NK-92 (cell line): ENCODE measurements around the gene PTTG1.
A peak's percentile ranks its signal among the peaks of the same experiment; 100 is the strongest.
"Not testable (repeated sequence)": the region's sequence is repeated elsewhere in the genome, so short reads cannot be mapped to it uniquely, and the experiment has no call there.

Experiments used
- DNase-seq: peaks from one replicate; lab custom pipeline; 2025; ENCODE audit not compliant: unreplicated experiment; lab: John Stamatoyannopoulos, UW

PTTG1 gene

DNA sequence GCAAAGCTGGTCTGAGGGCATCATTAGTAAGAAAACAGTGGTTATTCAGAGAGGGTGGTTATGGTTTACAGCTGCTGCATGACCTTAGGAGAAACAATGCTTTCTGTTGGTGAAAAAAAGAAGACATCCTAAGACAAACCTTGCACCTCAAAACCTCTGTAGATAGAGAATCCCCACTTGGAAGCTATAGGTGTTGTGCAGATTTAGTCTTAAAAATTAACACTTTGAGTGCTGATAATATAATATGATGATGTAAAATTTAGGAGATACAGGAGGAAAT lies 1.4 kb upstream of the PTTG1 start:
- DNase-seq = no peak

- no peak for DNase-seq
Observed at GRCh38 chr5:160423099-160423498, 1.4 kb downstream of the PTTG1 start.

GRCh38 chr5:160427607-160428006 lies 6.0 kb downstream of the PTTG1 start:
- DNase-seq = no peak

DNA sequence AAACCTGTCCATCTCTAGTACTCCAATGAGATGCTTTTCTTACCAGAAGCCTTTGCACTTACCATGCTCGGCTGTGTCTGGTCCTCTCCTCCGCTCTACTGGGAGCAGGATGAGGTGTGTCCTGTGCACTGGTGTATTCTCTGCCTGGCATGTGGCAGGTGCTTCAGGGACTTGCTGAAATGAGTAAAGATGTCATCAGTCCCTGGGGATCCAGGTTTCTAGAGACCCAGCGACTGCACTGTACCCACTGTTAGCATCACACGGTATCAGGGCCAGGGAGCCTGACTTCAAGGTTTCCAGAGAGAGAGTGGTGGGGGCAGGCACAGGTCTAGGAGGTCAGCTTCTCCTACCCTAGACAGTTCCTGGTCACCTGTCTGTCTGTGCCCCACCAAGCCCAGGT lies 10.5 kb downstream of the PTTG1 start:
- no peak for DNase-seq

DNA sequence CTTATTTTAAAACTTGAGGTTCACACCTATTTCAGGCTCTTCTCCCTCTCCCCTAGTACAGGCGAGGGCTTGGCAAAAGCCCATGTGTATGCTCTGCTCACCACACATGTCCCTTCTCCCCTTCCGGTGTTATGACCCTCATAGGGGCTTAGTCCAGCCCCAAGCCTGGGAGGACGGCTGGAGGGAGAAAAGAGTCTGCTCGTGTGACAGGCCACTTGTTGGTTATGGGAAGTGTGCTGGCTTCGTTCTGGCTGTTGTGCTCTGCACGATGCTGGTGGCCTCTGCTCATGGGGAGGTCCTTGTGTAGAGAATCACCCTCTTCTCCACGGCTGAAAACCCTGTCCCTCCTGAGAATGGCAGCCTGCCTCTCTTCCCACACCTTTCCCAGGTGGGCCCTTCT lies 11.1 kb downstream of the PTTG1 start:
- DNase-seq = no peak

GRCh38 chr5:160434022-160434531 lies 12.4 kb downstream of the PTTG1 start:
- DNase-seq = no peak

DNA sequence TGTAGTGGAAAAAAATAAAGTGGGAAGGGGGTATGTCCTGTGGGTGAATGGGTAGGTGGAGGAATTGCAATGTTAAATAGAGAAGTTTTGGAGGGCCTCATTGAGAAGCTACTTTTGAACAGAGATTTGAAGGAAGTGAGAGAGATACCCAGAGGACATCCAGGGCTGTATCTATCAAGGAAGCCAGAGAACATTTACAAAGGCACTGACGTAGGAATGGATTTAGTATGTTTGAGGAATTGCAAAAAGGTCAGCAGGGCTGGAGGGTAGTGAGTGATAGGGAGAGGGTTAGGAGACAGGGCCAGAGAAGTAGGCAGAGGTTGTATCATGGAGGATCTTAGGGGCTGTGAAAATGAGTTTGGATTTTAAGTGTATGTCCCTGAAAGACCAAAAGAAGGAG lies 13.9 kb downstream of the PTTG1 start:
- no peak for DNase-seq

DNA sequence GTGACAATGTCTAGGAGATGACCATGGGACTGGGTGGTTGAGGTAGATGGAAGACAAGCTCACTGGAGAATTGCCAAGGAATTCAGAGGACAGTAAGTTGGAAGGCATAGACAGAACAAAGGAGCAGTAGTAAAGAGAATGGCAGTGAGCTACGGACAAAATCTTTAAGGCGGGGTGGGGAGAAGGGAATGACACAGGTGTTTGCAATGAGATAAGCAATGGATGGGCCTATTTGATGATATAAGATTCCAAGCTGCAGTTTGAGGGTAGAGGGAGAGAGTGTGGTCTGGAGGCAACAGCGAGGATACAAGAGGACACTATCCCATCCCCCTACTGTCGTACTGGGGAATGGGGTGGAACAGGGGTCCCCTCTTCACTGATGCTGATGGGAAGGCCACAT lies 14.4 kb downstream of the PTTG1 start:
- no peak for DNase-seq

- DNase-seq = not testable (repeated sequence)
Observed at GRCh38 chr5:160436661-160437060, 15.0 kb downstream of the PTTG1 start.

DNA sequence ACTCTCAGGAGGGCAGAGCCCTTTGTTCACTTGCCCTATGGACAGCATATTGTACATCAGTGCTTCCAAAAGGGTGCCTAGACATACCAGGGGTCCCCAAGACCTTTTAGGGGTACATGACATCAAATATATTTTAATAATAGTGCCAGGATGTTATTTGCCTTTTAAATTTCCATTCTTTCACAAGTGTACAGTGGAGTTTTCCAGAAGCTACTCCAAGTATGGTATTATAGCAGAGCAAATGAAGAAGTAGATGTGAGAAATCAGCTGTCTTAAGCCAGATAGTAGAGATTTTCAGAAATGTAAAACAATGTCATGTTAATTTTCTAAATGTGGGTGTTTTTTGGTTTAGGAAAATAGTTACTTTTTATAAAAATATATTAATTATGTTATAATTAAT lies 15.6 kb downstream of the PTTG1 start:
- no peak for DNase-seq

DNA sequence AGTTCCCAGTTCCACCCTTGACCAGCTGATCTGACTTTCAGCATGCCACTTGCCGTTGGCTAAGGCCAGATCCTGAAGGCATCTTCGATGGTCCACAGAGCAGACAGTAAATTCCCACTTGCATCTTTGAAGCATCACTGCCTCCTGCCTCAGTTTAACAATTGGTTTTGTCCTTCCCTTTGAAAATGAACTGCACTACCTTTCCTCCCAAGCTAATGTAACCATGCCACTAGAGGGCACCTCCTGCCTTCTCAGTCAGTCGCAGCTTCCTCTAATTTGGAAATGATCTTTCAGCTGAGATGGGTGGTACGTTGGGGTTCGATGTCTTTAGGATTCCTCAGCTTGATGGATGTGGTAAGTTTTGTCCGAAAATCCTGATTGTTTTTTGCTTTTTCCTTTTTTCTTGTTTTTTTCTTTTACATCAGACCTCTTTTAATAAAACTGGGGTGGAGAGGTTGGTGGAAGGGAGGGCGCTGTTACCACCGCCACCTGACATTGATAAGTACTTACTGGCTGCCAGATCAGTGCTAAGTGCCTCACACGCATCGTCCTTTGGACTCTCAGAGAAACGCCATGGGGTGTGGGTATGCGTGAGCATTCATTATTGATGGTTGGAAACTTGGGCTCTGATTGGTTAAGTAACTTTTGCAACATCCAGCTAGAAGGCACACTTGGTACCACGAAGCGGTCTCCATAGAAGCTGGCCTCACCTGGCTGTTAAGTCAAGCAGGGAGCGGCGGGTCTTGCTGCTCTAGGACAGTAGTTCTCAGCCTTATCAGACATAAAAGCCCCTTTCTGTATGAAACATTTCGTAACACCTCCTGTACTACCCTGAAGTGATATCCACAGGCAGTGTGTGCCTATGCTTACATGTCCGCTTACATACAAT lies 16.9 kb downstream of the PTTG1 start:
- DNase-seq = no peak

DNA sequence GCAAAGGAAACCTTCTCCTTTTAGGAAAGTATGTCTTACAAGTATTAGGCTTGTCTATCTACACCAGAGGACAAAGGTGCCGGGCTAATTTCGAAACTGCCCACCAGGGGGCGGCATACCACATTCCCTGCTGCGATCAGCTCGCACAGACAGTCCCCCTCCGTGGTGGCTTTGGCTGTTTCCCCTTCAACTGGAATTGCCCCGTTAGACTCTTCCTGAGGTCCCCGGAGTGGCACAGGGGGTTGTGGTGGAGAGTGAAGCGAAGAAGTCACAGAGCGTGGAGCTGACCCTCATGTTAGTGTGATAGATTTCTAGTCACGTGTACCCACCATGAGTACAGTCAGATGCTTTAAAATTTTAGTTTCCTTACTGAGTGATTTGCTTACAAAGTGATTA lies 17.5 kb downstream of the PTTG1 start:
- DNase-seq = peak; percentile 20

- no peak for DNase-seq
Observed at GRCh38 chr5:160441311-160441781, 19.7 kb downstream of the PTTG1 start.

DNA sequence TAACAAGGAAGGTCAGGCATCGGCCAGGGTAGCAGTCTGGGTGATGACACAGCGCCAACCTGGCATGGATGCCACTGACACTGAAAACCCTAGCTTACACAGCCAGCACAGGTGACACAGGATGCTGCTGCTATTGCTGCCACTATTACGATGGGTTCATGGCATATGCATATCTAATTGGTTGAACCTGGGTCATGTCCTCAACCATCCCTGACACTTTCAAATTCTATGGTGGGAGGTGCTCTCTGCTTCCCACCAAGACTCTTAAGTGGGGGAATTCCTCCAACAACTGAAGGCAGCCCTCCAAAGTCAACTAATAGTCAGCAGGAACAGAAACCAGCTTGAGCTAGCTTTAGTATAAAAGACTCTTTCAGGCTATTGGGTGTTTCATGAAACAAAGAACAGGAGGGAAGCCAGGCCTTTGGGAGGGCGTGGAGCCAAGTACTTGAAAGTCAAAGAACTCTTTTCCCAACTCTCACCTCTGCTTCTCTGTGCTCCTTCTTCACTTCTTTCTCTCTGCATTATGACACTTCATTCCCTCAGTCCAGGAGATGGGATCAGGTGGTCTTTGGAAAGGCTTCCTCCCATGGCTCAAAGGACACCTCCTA lies 21.3 kb downstream of the PTTG1 start:
- DNase-seq = no peak

- DNase-seq = no peak
Observed at GRCh38 chr5:160444407-160444806, 22.8 kb downstream of the PTTG1 start.

GRCh38 chr5:160445132-160445531 lies 23.5 kb downstream of the PTTG1 start:
- no peak for DNase-seq

DNA sequence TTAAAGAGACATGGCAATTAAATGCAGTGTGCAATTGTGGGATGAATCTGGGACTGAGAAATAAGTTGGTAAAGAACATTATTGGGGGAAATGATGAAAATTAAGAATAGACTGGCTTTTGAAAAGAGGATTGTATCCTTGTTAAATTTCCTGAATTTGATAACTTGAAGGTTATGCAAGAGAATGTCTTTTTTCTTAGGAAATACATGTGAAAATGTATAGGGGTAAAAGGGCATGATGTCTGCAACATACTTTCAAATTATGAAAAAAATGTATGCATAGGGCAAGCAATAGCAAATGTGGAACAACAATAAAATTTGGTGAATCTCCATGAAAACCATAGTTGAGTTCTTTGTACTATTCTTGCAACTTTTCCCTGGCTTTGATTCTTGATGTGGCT lies 24.1 kb downstream of the PTTG1 start:
- no peak for DNase-seq

- DNase-seq = no peak
Observed at GRCh38 chr5:160448886-160449285, 27.2 kb downstream of the PTTG1 start.

- no peak for DNase-seq
Observed at GRCh38 chr5:160449458-160449857, 27.8 kb downstream of the PTTG1 start.

DNA sequence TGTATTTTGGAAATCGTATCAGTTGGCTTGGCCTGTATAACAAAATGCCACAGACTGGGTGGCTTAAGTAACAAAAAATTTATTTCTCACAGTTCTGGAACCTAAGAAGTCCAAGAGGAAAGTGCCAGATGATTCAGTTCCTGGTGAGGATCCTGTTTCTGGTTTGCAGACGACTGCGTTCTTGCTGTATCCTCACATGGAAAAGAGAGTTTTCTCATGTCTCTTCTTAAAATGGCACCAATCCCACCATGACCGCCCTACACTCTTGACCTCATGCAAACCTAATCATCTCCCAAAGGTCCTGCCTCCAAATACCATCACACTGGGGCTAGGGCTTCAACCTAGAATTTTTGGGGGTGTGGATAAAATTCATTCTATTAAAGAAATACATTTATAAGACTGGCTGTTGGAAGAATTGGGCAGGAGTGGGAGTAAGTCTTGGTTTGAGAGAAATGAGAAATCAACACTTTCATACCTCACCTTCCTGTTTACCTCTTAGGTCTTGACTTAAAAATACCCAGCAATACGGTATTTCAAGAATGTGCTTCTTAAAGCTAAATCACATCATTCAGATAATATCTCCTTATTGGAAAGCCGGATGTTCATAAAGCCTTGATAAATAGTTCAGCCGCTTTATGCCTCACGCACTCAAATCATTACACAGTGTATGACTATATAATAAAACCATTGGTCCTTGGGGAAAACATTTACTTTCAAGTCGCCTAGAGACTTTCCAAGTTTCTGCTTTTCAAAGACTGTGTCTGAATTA lies 28.7 kb downstream of the PTTG1 start:
- no peak for DNase-seq

DNA sequence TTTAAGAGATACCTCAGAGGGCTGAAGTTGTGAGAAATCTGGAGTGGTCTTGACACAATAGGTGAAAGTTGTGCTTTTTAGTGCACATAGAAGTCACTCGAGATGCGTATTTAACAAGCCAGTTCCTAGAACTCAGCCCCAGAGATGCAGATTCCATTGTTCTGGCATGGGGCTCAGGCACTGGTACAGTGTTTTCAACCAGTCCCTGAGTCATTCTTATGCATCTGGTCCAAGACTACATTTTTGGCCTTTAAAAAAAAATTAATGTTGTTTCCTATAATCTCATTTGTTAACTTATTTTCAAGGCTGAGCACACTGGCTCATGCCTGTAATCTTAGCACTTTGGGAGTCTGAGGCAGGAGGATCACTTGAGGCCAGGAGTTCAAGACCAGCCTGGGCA lies 29.6 kb downstream of the PTTG1 start:
- no peak for DNase-seq

DNA sequence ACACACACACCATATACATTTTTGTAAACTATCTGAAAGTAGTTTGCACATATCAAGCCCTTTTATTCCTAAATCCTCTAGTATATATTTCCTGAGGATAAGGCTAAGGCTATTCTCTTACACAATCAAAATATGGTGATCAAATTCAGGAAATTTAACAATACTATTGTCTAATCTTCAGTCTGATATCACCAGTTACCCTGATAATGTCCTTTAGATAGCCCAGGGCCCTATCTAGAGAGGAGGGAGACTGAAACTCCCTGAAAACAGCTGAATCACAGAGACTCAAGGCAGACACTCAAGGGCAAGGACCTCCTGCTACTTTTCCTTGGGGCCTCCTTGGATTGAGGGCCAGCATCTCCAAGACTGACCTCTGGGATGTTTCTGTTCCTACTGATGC lies 30.4 kb downstream of the PTTG1 start:
- no peak for DNase-seq
